ENCODE results near the gene ZNF622. TPM values are rescaled to one million over a fixed set of nuclear protein-coding genes. Genes with fewer than 3 reads are reported as not detected.

ZNF622 gene
- polyA plus RNA-seq, 1 donor (not counting 4 experiments of a cell fraction or from before 2014, with no cell fraction given) = 23.1 TPM

- no peaks in the 10 kb centered on the region for H3K36me3 ChIP-seq (ENCODE audit: control insufficient read depth in 2 of 2, extremely low read depth in 1 of 2, insufficient read depth in 2 of 2, low read length in 2 of 2)
- no peak overlapping the region for H2AFZ ChIP-seq (ENCODE audit: control insufficient read depth, low read length)
- H3K4me3 ChIP-seq (ENCODE audit: control insufficient read depth in 2 of 3, extremely low read depth in 1 of 3, insufficient read depth in 2 of 3, low read depth in 1 of 3, low read length in 3 of 3) = no peak overlapping the region
- peak; percentile 86 for FAIRE-seq
- H3K9me3 ChIP-seq (ENCODE audit: control insufficient read depth, low read depth, low read length) = no peaks in the 10 kb centered on the region
- H3K9me1 ChIP-seq (ENCODE audit: control insufficient read depth, extremely low read depth, insufficient read depth, low read length) = no peaks in the 10 kb centered on the region
- no peak for TF ChIP-seq CTCF (optimal IDR thresholded peaks at IDR 0.05 in 1 of 3, IDR thresholded peaks at IDR 0.05 in 1 of 3, conservative IDR thresholded peaks at IDR 0.05 in 1 of 3; ENCODE audit: extremely low read depth in 1 of 3, insufficient read depth in 2 of 3, low read length in 3 of 3)
- no peak for TF ChIP-seq EZH2 (IDR thresholded peaks at IDR 0.05; ENCODE audit: low read length)
- peaks cover 29% of the 10 kb centered on the region for H3K4me1 ChIP-seq (ENCODE audit: control insufficient read depth, extremely low read depth, insufficient read depth, low read length)
- peak overlapping the region; percentile 10 for H3K27ac ChIP-seq (ENCODE audit: control insufficient read depth, insufficient read depth, low read length)
- H3K9ac ChIP-seq (ENCODE audit: control insufficient read depth, extremely low read depth, insufficient read depth, low read length) = no peak overlapping the region
- peak overlapping the region; percentile 6 for H3K4me2 ChIP-seq (ENCODE audit: control insufficient read depth, extremely low read depth, insufficient read depth, low read depth, low read length)
- dilution Hi-C loops (cut with MboI; ENCODE audit: extremely low pct_ligation_motif_present, low sequenced_read_pairs) = no loop called here
- H3K27me3 ChIP-seq (ENCODE audit: control insufficient read depth, extremely low read depth, insufficient read depth, low read length) = no peaks in the 10 kb centered on the region
- H4K20me1 ChIP-seq (ENCODE audit: control insufficient read depth, extremely low read depth, insufficient read depth, low read length) = no peaks in the 10 kb centered on the region
- no peaks in the 10 kb centered on the region for H3K79me2 ChIP-seq (ENCODE audit: control insufficient read depth, insufficient read depth, low read length)
- peak; percentile 63 for DNase-seq (ENCODE audit: low read depth, low spot score)
Measured at GRCh38 chr5:16411741-16412455, 53.7 kb downstream of the ZNF622 start.

- no peak for FAIRE-seq
- H3K9me3 ChIP-seq (ENCODE audit: control insufficient read depth, low read depth, low read length) = no peaks in the 10 kb centered on the region
- H3K27ac ChIP-seq (ENCODE audit: control insufficient read depth, insufficient read depth, low read length) = no peak overlapping the region
- H3K9me1 ChIP-seq (ENCODE audit: control insufficient read depth, extremely low read depth, insufficient read depth, low read length) = no peaks in the 10 kb centered on the region
- DNase-seq (ENCODE audit: low read depth, low spot score) = no peak
- H3K79me2 ChIP-seq (ENCODE audit: control insufficient read depth, insufficient read depth, low read length) = no peaks in the 10 kb centered on the region
- H3K4me3 ChIP-seq (ENCODE audit: control insufficient read depth in 2 of 3, extremely low read depth in 1 of 3, insufficient read depth in 2 of 3, low read depth in 1 of 3, low read length in 3 of 3) = no peak overlapping the region
- peak overlapping the region; percentile 6 for H3K4me2 ChIP-seq (ENCODE audit: control insufficient read depth, extremely low read depth, insufficient read depth, low read depth, low read length)
- no peak for TF ChIP-seq CTCF (optimal IDR thresholded peaks at IDR 0.05 in 1 of 3, IDR thresholded peaks at IDR 0.05 in 1 of 3, conservative IDR thresholded peaks at IDR 0.05 in 1 of 3; ENCODE audit: extremely low read depth in 1 of 3, insufficient read depth in 2 of 3, low read length in 3 of 3)
- no peak for TF ChIP-seq EZH2 (IDR thresholded peaks at IDR 0.05; ENCODE audit: low read length)
- no peaks in the 10 kb centered on the region for H4K20me1 ChIP-seq (ENCODE audit: control insufficient read depth, extremely low read depth, insufficient read depth, low read length)
- no peak overlapping the region for H3K9ac ChIP-seq (ENCODE audit: control insufficient read depth, extremely low read depth, insufficient read depth, low read length)
- no peaks in the 10 kb centered on the region for H3K36me3 ChIP-seq (ENCODE audit: control insufficient read depth in 2 of 2, extremely low read depth in 1 of 2, insufficient read depth in 2 of 2, low read length in 2 of 2)
- H3K4me1 ChIP-seq (ENCODE audit: control insufficient read depth, extremely low read depth, insufficient read depth, low read length) = peaks cover 29% of the 10 kb centered on the region
- dilution Hi-C loops (cut with MboI; ENCODE audit: extremely low pct_ligation_motif_present, low sequenced_read_pairs) = no loop called here
- peak overlapping the region; percentile 14 for H2AFZ ChIP-seq (ENCODE audit: control insufficient read depth, low read length)
- H3K27me3 ChIP-seq (ENCODE audit: control insufficient read depth, extremely low read depth, insufficient read depth, low read length) = no peaks in the 10 kb centered on the region
Measured at GRCh38 chr5:16411235-16411634, 54.4 kb downstream of the ZNF622 start.

All from keratinocyte (primary cell).